GM23338 (cell line): ENCODE measurements around the gene NSMCE1. TPM values are rescaled to one million over a fixed set of nuclear protein-coding genes. Genes with fewer than 3 reads are reported as not detected.

Experiments
- ATAC-seq: fragments of 200-7000 bp; cut with Tn5 transposase; 3 replicates; pipeline ENCODE4 v1.9.1; 2020
- DNase-seq: peaks from one replicate; pipeline ENCODE4 v3.0.0-alpha.2; 2015; ENCODE audit warnings: low spot score
- H2AFZ ChIP-seq: fragments of 200-600 bp; sonication (generic); 2 replicates; pipeline ENCODE4 v1.8.0; 2016; ENCODE audit warnings: antibody characterized with exemption, mild to moderate bottlenecking, moderate library complexity
- H3F3A ChIP-seq: fragments of 200-600 bp; sonication (generic); replicated peaks from 2 replicates; pipeline ENCODE4 v1.8.0; 2017; ENCODE audit warnings: antibody characterized with exemption, mixed run types, low read depth
- H3K27ac ChIP-seq: fragments of 200-600 bp; sonication (generic); 2 replicates; pipeline ENCODE4 v1.6.1; 2016; ENCODE audit warnings: low read depth
- H3K27me3 ChIP-seq: fragments of 200-600 bp; sonication (generic); 2 replicates; pipeline ENCODE4 v1.8.0; 2016; ENCODE audit warnings: mild to moderate bottlenecking, mixed run types, moderate library complexity; ENCODE audit not compliant: insufficient read depth
- H3K36me3 ChIP-seq: fragments of 200-600 bp; sonication (generic); 2 replicates; pipeline ENCODE4 v1.8.0; 2016; ENCODE audit warnings: mild to moderate bottlenecking; ENCODE audit not compliant: insufficient read depth
- H3K4me1 ChIP-seq: fragments of 200-600 bp; sonication (generic); 2 replicates; pipeline ENCODE4 v1.8.0; 2016; ENCODE audit warnings: mild to moderate bottlenecking, moderate library complexity; ENCODE audit not compliant: insufficient read depth
- H3K4me2 ChIP-seq: fragments of 200-600 bp; sonication (generic); 2 replicates; pipeline ENCODE4 v1.7.1; 2017; ENCODE audit warnings: mixed run types
- H3K4me3 ChIP-seq: fragments of 200-600 bp; sonication (generic); 2 replicates; pipeline ENCODE4 v1.6.1; 2016; ENCODE audit warnings: mixed run types
- H3K79me2 ChIP-seq: fragments of 200-600 bp; sonication (generic); replicated peaks from 2 replicates; pipeline ENCODE4 v1.8.0; 2017; ENCODE audit warnings: mild to moderate bottlenecking; ENCODE audit not compliant: insufficient read depth
- H3K9me2 ChIP-seq: fragments of 200-600 bp; sonication (generic); 2 replicates; pipeline ENCODE4 v1.8.0; 2017; ENCODE audit not compliant: insufficient read depth
- H4K20me1 ChIP-seq: fragments of 200-600 bp; sonication (generic); replicated peaks from 2 replicates; pipeline ENCODE4 v1.8.0; 2017; ENCODE audit warnings: mild to moderate bottlenecking; ENCODE audit not compliant: insufficient read depth
- H3K27ac Mint-ChIP-seq: 2 replicates; pipeline ENCODE4 v1.8.0; 2020; ENCODE audit warnings: inconsistent platforms, mild to moderate bottlenecking, moderate library complexity, mixed read lengths
- H3K27me3 Mint-ChIP-seq: 3 replicates; pipeline ENCODE4 v1.8.0; 2022; ENCODE audit warnings: low read depth, mild to moderate bottlenecking, moderate library complexity, mixed read lengths, inconsistent platforms; ENCODE audit not compliant: insufficient read depth, poor library complexity
- H3K36me3 Mint-ChIP-seq: 3 replicates; pipeline ENCODE4 v1.8.0; 2021; ENCODE audit warnings: low read depth, mild to moderate bottlenecking, inconsistent platforms, moderate library complexity, mixed read lengths
- H3K4me1 Mint-ChIP-seq: 3 replicates; pipeline ENCODE4 v1.8.0; 2020; ENCODE audit warnings: mild to moderate bottlenecking, inconsistent platforms, mixed read lengths
- H3K4me3 Mint-ChIP-seq: 3 replicates; pipeline ENCODE4 v1.8.0; 2021; ENCODE audit warnings: moderate library complexity, mild to moderate bottlenecking, inconsistent platforms, mixed read lengths
- H3K9me3 Mint-ChIP-seq: 3 replicates; pipeline ENCODE4 v1.8.0; 2020; ENCODE audit warnings: moderate library complexity, mild to moderate bottlenecking, inconsistent platforms, mixed read lengths
- CREB1 ChIP-seq: fragments of 250-450 bp; sonication (Bioruptor Pico); IDR thresholded peaks from 2 replicates; pipeline ENCODE4 v1.5.0; 2020; ENCODE audit warnings: low read depth, mild to moderate bottlenecking, moderate library complexity
- CTCF ChIP-seq, 2 experiments: fragments of 200-600 bp in 1 of 2; sonication (generic) in 1 of 2; conservative IDR thresholded peaks; 2 replicates each; pipeline versions ENCODE4 v1.5.1 to v1.6.1; 2016 to 2017; ENCODE audit warnings: antibody characterized with exemption in 2 of 2, low read depth in 2 of 2, mild to moderate bottlenecking in 2 of 2, moderate library complexity in 1 of 2
- EZH2 ChIP-seq: fragments of 200-600 bp; sonication (generic); IDR thresholded peaks from one replicate; pipeline ENCODE4 v1.8.0; 2017; ENCODE audit warnings: antibody characterized with exemption, mild to moderate bottlenecking, low read depth; ENCODE audit not compliant: unreplicated experiment
- EZH2phosphoT487 ChIP-seq: fragments of 200-600 bp; sonication (generic); IDR thresholded peaks from one replicate; pipeline ENCODE4 v1.8.1; 2018; ENCODE audit warnings: antibody characterized with exemption; ENCODE audit not compliant: unreplicated experiment
- NANOG ChIP-seq: IDR thresholded peaks from 2 replicates; pipeline ENCODE4 v1.6.1; 2016; ENCODE audit warnings: antibody characterized with exemption, borderline replicate concordance
- POLR2AphosphoS5 ChIP-seq: IDR thresholded peaks from 2 replicates; pipeline ENCODE4 v1.6.1; 2016; ENCODE audit warnings: antibody characterized with exemption, low read depth
- STAT1 ChIP-seq: IDR thresholded peaks from one replicate; pipeline ENCODE4 v1.6.1; 2016; ENCODE audit warnings: antibody characterized with exemption; ENCODE audit not compliant: unreplicated experiment
- ZNF114 ChIP-seq: fragments of 250-450 bp; sonication (Bioruptor Pico); IDR thresholded peaks from 2 replicates; pipeline ENCODE4 v1.5.0; 2020; ENCODE audit warnings: mild to moderate bottlenecking, moderate library complexity
- ZNF331 ChIP-seq: fragments of 250-450 bp; sonication (Bioruptor Pico); IDR thresholded peaks from 2 replicates; pipeline ENCODE4 v1.5.0; 2020; ENCODE audit warnings: low read depth, mild to moderate bottlenecking, moderate library complexity
- ZNF462 ChIP-seq: fragments of 250-450 bp; sonication (Bioruptor Pico); IDR thresholded peaks from 2 replicates; pipeline ENCODE4 v1.5.0; 2020; ENCODE audit warnings: mild to moderate bottlenecking, moderate library complexity
- polyA plus RNA-seq: library from polyadenylated mRNA; unstranded; fragments of >200 nt; fragmentation: Nextera tagmentation; extraction: Ambion mirVana; gene quantifications from 2 replicates; pipeline ENCODE4 v1.2.1, GENCODE V29; 2016
- total RNA-seq: library from RNA; depleted of rRNA; stranded (reverse); fragments of >200 nt; shearing (Covaris generic); gene quantifications from 2 replicates; pipeline ENCODE4 v1.2.3, GENCODE V29; 2014
- TF ChIP-seq, protein P1 (sequence below): IDR thresholded peaks from 2 replicates; pipeline ENCODE4 v1.6.1; 2016; ENCODE audit warnings: antibody characterized with exemption

NSMCE1 gene
- total and polyA plus RNA-seq, 2 experiments from 2014 or later: 30.6 to 50.8 TPM

GRCh38 chr16:27226976-27227705 lies 41.4 kb downstream of the NSMCE1 start:
- H3K4me1 Mint-ChIP-seq: peaks cover 4% of the 10 kb centered on the region; the same call in 2 of the 3 replicates
- no peaks in the 10 kb centered on the region for H3K27me3 ChIP-seq

More at GRCh38 chr16:27226976-27227705, 41.4 kb downstream of the NSMCE1 start:
- Histone ChIP-seq H3K4me1 (no peaks in the 10 kb centered on the region), H3K4me2 (no peak overlapping the region), H3K4me3 (no peak overlapping the region), H3K27ac (no peak overlapping the region), H2AFZ (no peak overlapping the region), H3F3A (no peaks in the 10 kb centered on the region), H3K36me3 (no peaks in the 10 kb centered on the region), H3K9me2 (no peaks in the 10 kb centered on the region), H4K20me1 (no peaks in the 10 kb centered on the region), H3K79me2 (no peaks in the 10 kb centered on the region)
- Mint-ChIP-seq H3K27ac (no peak overlapping the region), H3K4me3 (no peak overlapping the region), H3K36me3 (peaks cover 5% of the 10 kb centered on the region; the same call in 2 of the 3 replicates), H3K9me3 (peaks cover 3% of the 10 kb centered on the region; the same call in 2 of the 3 replicates), H3K27me3 (peaks cover 4% of the 10 kb centered on the region)
- DNase-seq (no peak), ATAC-seq (no peak)
- TF ChIP-seq STAT1 (no peak), ZNF331 (no peak), CREB1 (CRISPR knock-in tag) (no peak), POLR2AphosphoS5 (no peak), CTCF (conservative IDR thresholded peaks at IDR 0.05; ENCODE audit: low read depth in 2 of 2) (no peak), EZH2phosphoT487 (no peak), ZNF114 (CRISPR knock-in tag) (no peak), ZNF462 (CRISPR knock-in tag) (no peak), EZH2 (no peak), NANOG (no peak)
- TF ChIP-seq, protein P1, sequence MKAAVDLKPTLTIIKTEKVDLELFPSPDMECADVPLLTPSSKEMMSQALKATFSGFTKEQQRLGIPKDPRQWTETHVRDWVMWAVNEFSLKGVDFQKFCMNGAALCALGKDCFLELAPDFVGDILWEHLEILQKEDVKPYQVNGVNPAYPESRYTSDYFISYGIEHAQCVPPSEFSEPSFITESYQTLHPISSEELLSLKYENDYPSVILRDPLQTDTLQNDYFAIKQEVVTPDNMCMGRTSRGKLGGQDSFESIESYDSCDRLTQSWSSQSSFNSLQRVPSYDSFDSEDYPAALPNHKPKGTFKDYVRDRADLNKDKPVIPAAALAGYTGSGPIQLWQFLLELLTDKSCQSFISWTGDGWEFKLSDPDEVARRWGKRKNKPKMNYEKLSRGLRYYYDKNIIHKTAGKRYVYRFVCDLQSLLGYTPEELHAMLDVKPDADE: no peak
